Karpas-422 (cell line): ENCODE data around the gene EPB41L4A. TPM values are rescaled to one million over a fixed set of nuclear protein-coding genes. Genes with fewer than 3 reads are reported as not detected.

Experiments
- small RNA-seq: library from RNA; depleted of rRNA; stranded (forward); fragments of <200 nt; gene quantifications from one replicate; pipeline ENCODE3, GENCODE V24; 2014
- total RNA-seq: library from RNA; depleted of rRNA; stranded (reverse); fragments of >200 nt; shearing (Covaris generic); gene quantifications from 2 replicates; pipeline ENCODE4 v1.2.3, GENCODE V29; 2014; ENCODE audit warnings: low replicate concordance

Gene EPB41L4A
- total RNA-seq, 1 experiment from 2014 or later = 0.63 TPM

Small RNA genes within 50 kb of the gene (small RNA-seq; reads per million reads assigned to genes)
- gene AC010265.1 = not detected
- gene HMGB3P16 = not detected
- gene SNORA13 = 27.8 reads per million, percentile 98 among the genes with 10 or more reads in this experiment
